HepG2 (cell line): ENCODE measurements around the gene DDX31. TPM values are rescaled to one million over a fixed set of nuclear protein-coding genes. Genes with fewer than 3 reads are reported as not detected.

ENCODE experiments used
- ATAC-seq: fragments of 200-7000 bp; cut with Tn5 transposase; 3 replicates; pipeline ENCODE4 v1.9.1; 2020; ENCODE audit warnings: mild to moderate bottlenecking, moderate library complexity
- BruUV-seq: library from RNA; stranded (reverse); fragments of 400-500 nt; replicated peaks from 2 replicates; lab custom pipeline; 2021; lab: Mats Ljungman, UMichigan
- CTCF ChIA-PET: fragments of 300-600 bp; formaldehyde crosslinking; extraction: SDS; loops from one replicate; lab custom pipeline; 2021; ENCODE audit warnings: low total read pairs, inconsistent platforms, low intra/inter-chr PET ratio; lab: Yijun Ruan, JAX
- POLR2A ChIA-PET: fragments of 350-600 bp; sonication (Branson Sonifier 250); formaldehyde crosslinking; loops from one replicate; lab custom pipeline; 2020; ENCODE audit warnings: antibody characterized with exemption, inconsistent platforms; lab: Yijun Ruan, JAX
- DNase-seq: peaks from one replicate; pipeline ENCODE4 v3.0.0-alpha.2; 2015; ENCODE audit warnings: low spot score
- FAIRE-seq: peaks from 3 replicates; lab custom pipeline; 2011; peaks lifted over from hg19 to GRCh38; lab: Jason Lieb, UNC
- H2AFZ ChIP-seq: one replicate; pipeline ENCODE4 v1.6.1; 2011; ENCODE audit warnings: low read length, inconsistent platforms
- H3K27ac ChIP-seq: fragments of 300-600 bp; 3 replicates; pipeline ENCODE4 v1.8.0; 2011; ENCODE audit warnings: mixed run types, mild to moderate bottlenecking, mixed read lengths, low read length, inconsistent platforms; ENCODE audit not compliant: insufficient read depth; ENCODE audit errors: extremely low read length
- H3K27me3 ChIP-seq, 2 experiments: fragments of 200-600 bp in 1 of 2; 2 replicates in 1 of 2; 3 replicates in 1 of 2; pipeline versions ENCODE4 v1.6.0 to v1.8.0; 2011; ENCODE audit warnings: low read length in 2 of 2, mild to moderate bottlenecking in 2 of 2, moderate library complexity in 2 of 2, inconsistent platforms in 1 of 2; ENCODE audit not compliant: insufficient read depth in 2 of 2, control insufficient read depth in 1 of 2
- H3K36me3 ChIP-seq, 2 experiments: fragments of 200-600 bp in 1 of 2; replicated peaks in 1 of 2; 2 replicates in 1 of 2; 3 replicates in 1 of 2; pipeline versions ENCODE4 v1.5.1 to v1.8.0; 2011; ENCODE audit warnings: low read length in 2 of 2, inconsistent platforms in 1 of 2; ENCODE audit not compliant: insufficient read depth in 2 of 2, control insufficient read depth in 1 of 2
- H3K4me1 ChIP-seq: 2 replicates; pipeline ENCODE4 v1.5.1; 2012; ENCODE audit warnings: low read length, inconsistent platforms; ENCODE audit not compliant: insufficient read depth
- H3K4me2 ChIP-seq: 2 replicates; pipeline ENCODE4 v1.6.0; 2011; ENCODE audit warnings: low read depth, low read length, inconsistent platforms
- H3K4me3 ChIP-seq, 3 experiments: fragments of 200-600 bp in 1 of 3; sonication (generic), shearing (Covaris generic) in 1 of 3; replicated peaks in 1 of 3; 2 replicates each; pipeline ENCODE4 v1.5.1; 2011 to 2016; ENCODE audit warnings: low read length in 3 of 3, inconsistent platforms in 2 of 3, low read depth in 2 of 3, mild to moderate bottlenecking in 2 of 3, control low read depth in 1 of 3, mixed read lengths in 1 of 3; ENCODE audit not compliant: insufficient read depth in 1 of 3
- H3K79me2 ChIP-seq: one replicate; pipeline ENCODE4 v1.6.1; 2011; ENCODE audit warnings: low read length, inconsistent platforms; ENCODE audit not compliant: insufficient read depth
- H3K9ac ChIP-seq: 2 replicates; pipeline ENCODE4 v1.6.0; 2011; ENCODE audit warnings: mild to moderate bottlenecking, low read depth, low read length, inconsistent platforms; ENCODE audit not compliant: insufficient read depth
- H3K9me3 ChIP-seq: 2 replicates; pipeline ENCODE4 v1.5.1; 2012; ENCODE audit warnings: mild to moderate bottlenecking, low read length
- H4K20me1 ChIP-seq: 2 replicates; pipeline ENCODE4 v1.6.0; 2011; ENCODE audit warnings: inconsistent platforms, mild to moderate bottlenecking, low read length, moderate library complexity; ENCODE audit not compliant: insufficient read depth
- ARNT ChIP-seq: fragments of 450-650 bp; IDR thresholded peaks from 2 replicates; pipeline ENCODE4 v1.6.1; 2017
- CREB1 ChIP-seq, 2 experiments: fragments of 450-650 bp in 1 of 2; IDR thresholded peaks; 2 replicates each; pipeline ENCODE4 v1.6.1; 2016 to 2017; ENCODE audit warnings: control low read depth in 1 of 2, mild to moderate bottlenecking in 1 of 2, missing compliant biosample characterization in 1 of 2, missing genetic modification characterization in 1 of 2
- PITX1 ChIP-seq: sonication (generic); formaldehyde crosslinking; IDR thresholded peaks from 2 replicates; pipeline ENCODE4 v1.5.1; 2020; ENCODE audit warnings: mild to moderate bottlenecking, missing genetic modification reagents
- SP1 ChIP-seq, 2 experiments: fragments of 450-650 bp in 1 of 2; sonication (generic) in 1 of 2; formaldehyde crosslinking in 1 of 2; IDR thresholded peaks; 2 replicates each; pipeline versions ENCODE4 v1.4.0 to v1.6.1; 2016 to 2020; ENCODE audit warnings: missing genetic modification reagents in 1 of 2
- TBP ChIP-seq: sonication (generic); formaldehyde crosslinking; IDR thresholded peaks from 2 replicates; pipeline ENCODE4 v1.5.0; 2020; ENCODE audit warnings: missing genetic modification reagents
- TSC22D2 ChIP-seq: sonication (generic); formaldehyde crosslinking; IDR thresholded peaks from 2 replicates; pipeline ENCODE4 v1.5.1; 2020; ENCODE audit warnings: missing genetic modification reagents, mild to moderate bottlenecking, borderline replicate concordance
- WIZ ChIP-seq: sonication (generic); formaldehyde crosslinking; IDR thresholded peaks from 2 replicates; pipeline ENCODE4 v1.5.1; 2020; ENCODE audit warnings: mild to moderate bottlenecking, missing genetic modification reagents
- ZNF121 ChIP-seq: sonication (generic); formaldehyde crosslinking; IDR thresholded peaks from 2 replicates; pipeline ENCODE4 v1.5.0; 2020; ENCODE audit warnings: mild to moderate bottlenecking, missing genetic modification reagents
- ZNF614 ChIP-seq: IDR thresholded peaks from 2 replicates; pipeline ENCODE4 v1.6.1; 2018; ENCODE audit warnings: missing biosample characterization, missing genetic modification reagents, inconsistent platforms, borderline replicate concordance
- ZNF616 ChIP-seq: sonication (generic); formaldehyde crosslinking; IDR thresholded peaks from 2 replicates; pipeline ENCODE4 v1.5.0; 2020; ENCODE audit warnings: low read depth, mild to moderate bottlenecking, missing genetic modification reagents
- ZNF720 ChIP-seq: sonication (generic); formaldehyde crosslinking; IDR thresholded peaks from 2 replicates; pipeline ENCODE4 v1.4.0; 2020; ENCODE audit warnings: missing genetic modification reagents
- ZNF883 ChIP-seq: sonication (generic); formaldehyde crosslinking; IDR thresholded peaks from 2 replicates; pipeline ENCODE4 v1.5.1; 2020; ENCODE audit warnings: mild to moderate bottlenecking, missing genetic modification reagents; ENCODE audit errors: not compliant biosample characterization
- WGBS: methylation state at CpG from one replicate; pipeline ENCODE4 v1.1.6; 2017; ENCODE audit warnings: low lambda C conversion rate; 5-methylcytosine and 5-hydroxymethylcytosine counted together
- in situ Hi-C: cut with HindIII; loops from 2 replicates; pipeline ENCODE4 v1.10.0; 2017; ENCODE audit warnings: low pct_unique_long_range_greater_than_20kb; ENCODE audit not compliant: extremely low pct_ligation_motif_present
- intact Hi-C: fragments of 100-400 bp; cut with micrococcal nuclease; formaldehyde crosslinking; loops from one replicate; pipeline ENCODE4 v1.10.0; 2022; ENCODE audit not compliant: unreplicated experiment
- polyA plus RNA-seq, 8 experiments: library from polyadenylated mRNA; depleted of rRNA in 3 of 8; stranded (reverse) in 7 of 8; unstranded in 1 of 8; fragments of >200 nt; fragmentation: Illumina TruSeq in 4 of 8; extraction: Trizol in 4 of 8; gene quantifications; 2 replicates each; pipeline versions ENCODE4 v1.2.1 to v1.2.3, GENCODE V29; 2011 to 2016; ENCODE audit warnings: low read depth in 4 of 8, missing spikeins in 1 of 8, mixed read lengths in 1 of 8; ENCODE audit not compliant: insufficient read depth in 1 of 8
- total RNA-seq, 5 experiments: library from RNA; depleted of rRNA; stranded (reverse); fragments of >200 nt; fragmentation: Illumina TruSeq; extraction: Trizol; gene quantifications; 2 replicates each; pipeline ENCODE4 v1.2.3, GENCODE V29; 2016; ENCODE audit warnings: low read depth in 1 of 5

The DDX31 gene
- total and polyA plus RNA-seq, 2 of the 13 experiments (the other 11 are each of a cell fraction or from before 2014, with no cell fraction given): 11.4 to 16.3 TPM

- TF ChIP-seq ARNT: no peak
- no peak for TF ChIP-seq ZNF616
- no peak for TF ChIP-seq TBP (CRISPR knock-in tag)
- no peak for TF ChIP-seq ZNF121 (CRISPR knock-in tag)
- TF ChIP-seq ZNF883 (CRISPR knock-in tag): no peak
- TF ChIP-seq ZNF720 (CRISPR knock-in tag): no peak
- TF ChIP-seq TSC22D2: no peak
- intact Hi-C loops (no loop called here), in situ Hi-C loops (no loop called here)
- Histone ChIP-seq H3K36me3 (no peaks in the 10 kb centered on the region), H3K79me2 (no peaks in the 10 kb centered on the region), H2AFZ (no peak overlapping the region), H3K27me3 (peaks cover 9 to 70% of the 10 kb centered on the region in 2 experiments), H3K4me2 (no peak overlapping the region), H3K27ac (no peak overlapping the region), H3K9ac (no peak overlapping the region), H4K20me1 (peaks cover 5% of the 10 kb centered on the region; the same call in 1 of the 2 replicates), H3K9me3 (no peaks in the 10 kb centered on the region), H3K4me1 (no peaks in the 10 kb centered on the region), H3K4me3 (no peak overlapping the region)
- no TSS peak for BruUV-seq
- 78% methylated on average over 12 of the region's 12 CpGs for WGBS
- ATAC-seq (no peak), FAIRE-seq (no peak), DNase-seq (no peak)
- ChIA-PET POLR2A (interaction anchor here (0.5 kb wide), 1 partner anchor 52 kb away, joined by 3 read pairs; no protein-coding TSS in a partner anchor), CTCF (no interaction called here)
Measured at GRCh38 chr9:132588098-132588497, 81.7 kb downstream of the DDX31 start.

GRCh38 chr9:132587592-132587955 is 82.2 kb downstream of the DDX31 start:
- ATAC-seq (no peak), DNase-seq (no peak), FAIRE-seq (no peak)
- TF ChIP-seq PITX1 (CRISPR knock-in tag) (no peak), WIZ (CRISPR knock-in tag) (no peak), CREB1 (IDR thresholded peaks at IDR 0.05) (no peak), CREB1 (CRISPR knock-in tag; IDR thresholded peaks at IDR 0.05) (no peak), SP1 (IDR thresholded peaks at IDR 0.05) (no peak), SP1 (CRISPR knock-in tag; IDR thresholded peaks at IDR 0.05) (no peak), ZNF614 (CRISPR knock-in tag) (no peak)
- BruUV-seq: no TSS peak
- Histone ChIP-seq H3K9me3 (no peaks in the 10 kb centered on the region), H3K36me3 (no peaks in the 10 kb centered on the region), H3K27me3 (peaks cover 9 to 72% of the 10 kb centered on the region in 2 experiments), H3K27ac (no peak overlapping the region), H2AFZ (no peak overlapping the region), H3K4me1 (no peaks in the 10 kb centered on the region), H3K79me2 (no peaks in the 10 kb centered on the region), H4K20me1 (peaks cover 5% of the 10 kb centered on the region; the same call in 1 of the 2 replicates), H3K4me3 (no peak overlapping the region), H3K9ac (no peak overlapping the region), H3K4me2 (no peak overlapping the region)
- in situ Hi-C loops: no loop called here
- POLR2A ChIA-PET: interaction anchor here (0.5 kb wide), 1 partner anchor 52 kb away, joined by 3 read pairs; no protein-coding TSS in a partner anchor
- intact Hi-C loops: no loop called here
- WGBS: no CpG with 5 or more reads among the region's 6 CpGs
- CTCF ChIA-PET: no interaction called here
